Adipose tissue (tissue), 3 donors: ENCODE measurements around the gene IRF2BP1. TPM values are rescaled to one million over a fixed set of nuclear protein-coding genes. Genes with fewer than 3 reads are reported as not detected.
"Not testable (repeated sequence)": the region's sequence is repeated elsewhere in the genome, so short reads cannot be mapped to it uniquely, and the experiment has no call there.

Experiments used
- H3K27ac ChIP-seq: one replicate; pipeline ENCODE4 v1.5.1; 2013; ENCODE audit warnings: low read depth, low read length
- WGBS, 3 donors: extraction: QIAGEN DNeasy Blood & Tissue Kit; methylation state at CpG; one replicate each; pipeline ENCODE4 v1.1.7; 2013; 5-methylcytosine and 5-hydroxymethylcytosine counted together
- polyA plus RNA-seq, 3 donors: library from polyadenylated mRNA; stranded (reverse); fragments of 200-250 nt; gene quantifications; one replicate each; pipeline ENCODE4 v1.2.3, GENCODE V29; 2013
- donor health status: healthy with polysubstance abuse.
- donor health status: Bipolar disorder and iron deficiency.
- donor health status: healthy.

The IRF2BP1 gene
- polyA plus RNA-seq, 3 donors = 7.7 to 13.9 (median 10.0) TPM

- no peak overlapping the region for H3K27ac ChIP-seq
- WGBS, 3 donors = 81 to 83% (median 81%) methylated on average over 10 of the region's 10 CpGs
These were observed 19.1 kb upstream of the IRF2BP1 start for GRCh38 chr19:45905011-45905410.

GRCh38 chr19:45902651-45903625, 17.0 kb upstream of the IRF2BP1 start:
- no peak overlapping the region for H3K27ac ChIP-seq
- 1 to 2% (median 2%) methylated on average over 69 to 73 of the region's 73 CpGs for WGBS, 3 donors

GRCh38 chr19:45901912-45902650, 16.1 kb upstream of the IRF2BP1 start, which contains the start of gene MYPOP:
Gene MYPOP, minus strand, starts transcription at chr19:45902613. Its CDS starts 840 bp downstream, at chr19:45901773.
- 0 to 1% (median 1%) methylated on average over 35 to 47 of the region's 47 CpGs for WGBS, 3 donors
- H3K27ac ChIP-seq = no peak within 1 kb of the TSS

- 7 to 13% (median 11%) methylated on average over 47 to 69 of the region's 69 CpGs for WGBS, 3 donors
- H3K27ac ChIP-seq = no peak overlapping the region
These were observed 15.5 kb upstream of the IRF2BP1 start for GRCh38 chr19:45901432-45901911.

- H3K27ac ChIP-seq = no peak overlapping the region
- WGBS, 3 donors = 60 to 75% (median 70%) methylated on average over 22 of the region's 22 CpGs
These were observed 14.9 kb upstream of the IRF2BP1 start for GRCh38 chr19:45900738-45901431.

- H3K27ac ChIP-seq = no peak overlapping the region
- WGBS, 3 donors = 88 to 98% (median 97%) methylated on average over 4 of the region's 4 CpGs
These were observed 14.1 kb upstream of the IRF2BP1 start for GRCh38 chr19:45899919-45900589.

GRCh38 chr19:45899253-45899652, 13.3 kb upstream of the IRF2BP1 start:
- 87 to 93% (median 92%) methylated on average over 6 to 7 of the region's 7 CpGs for WGBS, 3 donors
- H3K27ac ChIP-seq = no peak overlapping the region

- WGBS, 3 donors = 89 to 92% (median 92%) methylated on average over 8 of the region's 8 CpGs
- no peak overlapping the region for H3K27ac ChIP-seq
These were observed 11.4 kb upstream of the IRF2BP1 start for GRCh38 chr19:45897261-45897812.

GRCh38 chr19:45895983-45896599, 10.2 kb upstream of the IRF2BP1 start:
- 92 to 96% (median 94%) methylated on average over 12 of the region's 12 CpGs for WGBS, 3 donors
- not testable (repeated sequence) for H3K27ac ChIP-seq

GRCh38 chr19:45895519-45895972, 9.6 kb upstream of the IRF2BP1 start:
- H3K27ac ChIP-seq = no peak overlapping the region
- WGBS, 3 donors = 77 to 88% (median 77%) methylated on average over 9 of the region's 9 CpGs

GRCh38 chr19:45890877-45891276, 4.9 kb upstream of the IRF2BP1 start:
- H3K27ac ChIP-seq = no peak overlapping the region
- 86 to 96% (median 88%) methylated on average over 11 to 17 of the region's 17 CpGs for WGBS, 3 donors

GRCh38 chr19:45889210-45889885, 3.4 kb upstream of the IRF2BP1 start:
- H3K27ac ChIP-seq = no peak overlapping the region
- WGBS, 3 donors = 62 to 76% (median 76%) methylated on average over 6 of the region's 6 CpGs

- 37 to 55% (median 43%) methylated on average over 10 of the region's 10 CpGs for WGBS, 3 donors
- H3K27ac ChIP-seq = no peak overlapping the region
These were observed 1.3 kb upstream of the IRF2BP1 start for GRCh38 chr19:45887200-45887710.

- WGBS, 3 donors = 1 to 2% (median 2%) methylated on average over 30 to 32 of the region's 32 CpGs
- H3K27ac ChIP-seq = no peak overlapping the region
These were observed 672 bp upstream of the IRF2BP1 start for GRCh38 chr19:45886427-45887199.

- 38 to 67% (median 57%) methylated on average over 54 to 72 of the region's 72 CpGs for WGBS, 3 donors
- no peak overlapping the region for H3K27ac ChIP-seq
These were observed 1.0 kb downstream of the IRF2BP1 start for GRCh38 chr19:45884682-45885555.
